Mucosa of rectum (tissue), 2 donors: ENCODE results near the gene STUM.

Experiments
- H3K27ac ChIP-seq, 2 donors: one replicate each; pipeline ENCODE4 v1.7.0; 2013; ENCODE audit warnings: inconsistent platforms in 2 of 2, low read depth in 2 of 2, low read length in 2 of 2
- H3K27me3 ChIP-seq, 2 donors: one replicate each; pipeline ENCODE4 v1.7.0; 2013; ENCODE audit warnings: low read length in 2 of 2; ENCODE audit not compliant: control insufficient read depth in 2 of 2, insufficient read depth in 2 of 2
- H3K36me3 ChIP-seq, 2 donors: one replicate each; pipeline ENCODE4 v1.7.0; 2013; ENCODE audit warnings: low read length in 2 of 2; ENCODE audit not compliant: control insufficient read depth in 2 of 2, insufficient read depth in 2 of 2
- H3K4me1 ChIP-seq, 2 donors: one replicate each; pipeline ENCODE4 v1.7.0; 2013; ENCODE audit warnings: low read length in 2 of 2, mild to moderate bottlenecking in 1 of 2; ENCODE audit not compliant: control insufficient read depth in 2 of 2, insufficient read depth in 2 of 2
- H3K4me3 ChIP-seq, 2 donors: one replicate each; pipeline ENCODE4 v1.7.0; 2013; ENCODE audit warnings: low read length in 2 of 2
- H3K9ac ChIP-seq, 2 donors: one replicate each; pipeline ENCODE4 v1.7.0; 2013; ENCODE audit warnings: low read length in 2 of 2, low read depth in 1 of 2, mild to moderate bottlenecking in 1 of 2
- H3K9me3 ChIP-seq, 2 donors: one replicate each; pipeline ENCODE4 v1.7.0; 2013; ENCODE audit warnings: low read length in 2 of 2; ENCODE audit not compliant: control insufficient read depth in 2 of 2
- donor health status: healthy.
- donor health status: Normal muscosa, but diverticular disease.

STUM gene

DNA sequence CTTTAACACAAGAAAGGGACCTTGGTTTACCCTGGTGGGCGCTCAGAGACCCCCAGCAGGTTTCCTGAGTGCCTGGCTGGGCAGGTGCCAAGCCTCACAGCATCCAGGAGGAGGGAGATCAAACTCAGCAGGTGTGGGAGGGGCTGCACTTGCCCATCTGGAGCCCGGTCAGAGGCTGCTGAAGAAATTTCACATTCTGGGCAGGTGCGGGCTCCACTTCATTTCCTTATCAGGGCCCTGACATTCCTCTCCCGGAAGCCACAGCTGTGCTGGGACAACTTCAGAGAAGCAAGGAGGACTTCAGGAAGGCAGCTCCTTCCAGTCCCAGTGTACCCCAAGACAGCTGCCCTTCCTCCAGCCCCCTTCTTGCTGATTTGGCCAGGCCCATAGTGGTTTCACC is 107.6 kb downstream of the STUM start:
- H3K9ac ChIP-seq = peak overlapping the region in 1 of 2 donors; percentile 28
- H3K27ac ChIP-seq = peak overlapping the region; percentile 46 to 74
- H3K9me3 ChIP-seq = no peaks in the 10 kb centered on the region
- H3K27me3 ChIP-seq = no peaks in the 10 kb centered on the region
- no peak overlapping the region for H3K4me3 ChIP-seq
- H3K36me3 ChIP-seq = no peaks in the 10 kb centered on the region
- peaks cover 32 to 48% of the 10 kb centered on the region in 2 donors for H3K4me1 ChIP-seq

DNA sequence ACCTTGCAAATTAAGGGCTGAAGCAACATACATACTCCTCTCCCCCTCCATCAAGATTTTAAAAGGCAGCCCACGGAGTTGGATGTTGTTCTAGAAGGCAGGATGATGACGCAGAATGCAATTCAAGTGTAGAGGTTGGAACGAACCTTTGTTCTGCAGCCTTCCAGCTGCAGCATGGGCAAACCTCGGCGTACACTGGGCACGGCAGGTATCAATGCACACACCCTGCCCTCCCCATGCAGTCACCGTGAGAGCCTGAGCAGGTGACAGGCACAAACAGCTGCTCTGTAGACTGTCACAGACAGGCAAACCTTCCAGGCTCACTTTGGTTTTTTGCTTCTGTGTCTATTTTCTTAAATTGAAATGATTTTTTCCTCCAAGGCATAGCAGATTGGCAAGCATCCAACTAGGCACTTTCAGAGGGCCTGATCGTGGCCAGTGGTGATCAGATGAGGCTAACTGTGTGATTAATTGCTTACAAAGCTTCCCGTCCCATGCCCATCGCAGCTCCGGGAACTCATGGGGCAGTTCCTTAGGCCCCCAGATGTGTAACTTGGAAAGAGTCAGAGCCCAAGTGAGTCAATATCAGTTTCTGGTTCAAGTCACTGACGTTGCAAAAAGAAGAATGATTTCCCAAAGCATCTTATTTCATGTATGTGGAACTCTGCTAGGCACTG is 108.2 kb downstream of the STUM start:
- Histone ChIP-seq H3K4me3 (peak overlapping the region in 1 of 2 donors; percentile 5), H3K36me3 (no peaks in the 10 kb centered on the region), H3K9me3 (no peaks in the 10 kb centered on the region), H3K9ac (peak overlapping the region; percentile 23 to 48), H3K27me3 (no peaks in the 10 kb centered on the region), H3K27ac (peak overlapping the region; percentile 46 to 74), H3K4me1 (peaks cover 34 to 53% of the 10 kb centered on the region in 2 donors)

DNA sequence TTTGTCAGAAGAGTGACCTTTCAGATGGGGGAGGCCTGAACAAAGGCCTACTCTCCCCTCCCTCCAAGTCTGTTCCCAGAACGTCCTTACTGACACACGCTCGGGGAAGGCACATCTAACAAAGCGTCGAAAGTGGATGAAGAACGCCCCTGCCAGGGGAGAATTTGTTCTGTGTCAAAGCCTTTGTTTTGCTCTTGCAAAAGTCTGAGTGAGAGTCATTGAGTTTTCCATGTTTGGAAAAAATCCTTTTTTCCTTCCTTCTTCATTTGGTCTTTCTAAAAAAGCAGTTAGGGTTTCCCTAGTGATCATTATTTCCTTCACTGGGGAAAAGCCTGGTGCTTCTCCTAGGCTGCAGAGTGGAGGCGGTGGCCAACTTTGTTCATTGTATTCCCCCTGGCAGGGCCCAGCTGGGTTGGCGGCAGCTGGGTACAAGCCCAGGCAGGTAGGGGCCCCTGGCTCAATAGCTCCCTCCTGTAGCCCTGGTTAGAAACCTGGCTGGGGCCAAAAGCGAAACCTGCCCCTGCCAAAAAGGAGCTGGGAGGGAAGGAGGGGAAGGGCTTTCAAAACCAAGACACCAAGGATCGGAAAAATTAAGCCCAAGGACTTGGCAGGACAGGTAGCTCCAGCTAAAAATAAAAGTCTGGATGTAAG is 109.5 kb downstream of the STUM start:
- Histone ChIP-seq H3K36me3 (no peaks in the 10 kb centered on the region), H3K4me3 (no peak overlapping the region), H3K9me3 (no peaks in the 10 kb centered on the region), H3K27me3 (no peaks in the 10 kb centered on the region), H3K27ac (no peak overlapping the region), H3K4me1 (peaks cover 42 to 64% of the 10 kb centered on the region in 2 donors), H3K9ac (no peak overlapping the region)

DNA sequence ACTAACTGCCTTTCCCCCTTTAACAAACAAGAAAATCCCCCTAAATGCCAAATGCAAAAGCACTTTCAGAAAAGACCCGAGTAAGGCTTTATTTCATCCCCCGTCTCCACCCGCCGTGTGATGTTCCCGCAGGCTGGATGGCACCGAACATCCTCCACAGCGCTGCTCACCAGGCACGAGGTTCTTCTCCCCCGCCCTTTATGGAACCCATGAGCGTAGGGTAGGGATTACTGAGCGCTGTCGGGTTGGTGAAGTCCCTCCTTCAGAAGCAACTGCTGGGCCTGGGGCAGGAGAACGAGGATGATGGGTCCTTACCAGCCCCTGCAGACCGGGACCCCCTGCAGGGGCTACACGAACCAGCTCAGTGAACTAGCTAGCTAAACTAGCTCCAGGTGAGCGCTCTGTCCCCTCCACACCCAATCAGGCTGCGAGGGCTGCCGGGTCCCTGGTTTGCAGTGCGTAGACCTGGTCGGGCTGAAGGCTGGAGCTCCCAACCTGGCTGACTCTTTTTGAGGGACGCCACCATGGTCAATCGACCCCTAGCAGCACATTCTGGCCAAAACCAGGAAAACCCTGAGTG is 110.1 kb downstream of the STUM start:
- no peak overlapping the region for H3K4me3 ChIP-seq
- peaks cover 47 to 70% of the 10 kb centered on the region in 2 donors for H3K4me1 ChIP-seq
- no peak overlapping the region for H3K27ac ChIP-seq
- H3K9ac ChIP-seq = no peak overlapping the region
- no peaks in the 10 kb centered on the region for H3K36me3 ChIP-seq
- H3K27me3 ChIP-seq = no peaks in the 10 kb centered on the region
- no peaks in the 10 kb centered on the region for H3K9me3 ChIP-seq
